Activated CD4-positive, alpha-beta memory T cell treated with anti-CD3 and anti-CD28 coated beads for 36 hours (primary cell): ENCODE results near the gene TEC. TPM values are rescaled to one million over a fixed set of nuclear protein-coding genes. Genes with fewer than 3 reads are reported as not detected.
"Not testable (repeated sequence)": the region's sequence is repeated elsewhere in the genome, so short reads cannot be mapped to it uniquely, and the experiment has no call there.

Experiments
- CTCF ChIA-PET: fragments of 350-600 bp; sonication (Branson Sonifier 250); formaldehyde crosslinking; loops from one replicate; lab custom pipeline; 2021; ENCODE audit warnings: antibody characterized with exemption, inconsistent platforms; lab: Charles Lee
- POLR2A ChIA-PET: fragments of 350-600 bp; sonication (Branson Sonifier 250); formaldehyde crosslinking; loops from one replicate; lab custom pipeline; 2021; ENCODE audit warnings: antibody characterized with exemption; lab: Charles Lee
- DNase-seq: peaks from one replicate; pipeline ENCODE4 v3.0.0-alpha.2; 2020
- H3K27ac Mint-ChIP-seq: one replicate; pipeline ENCODE4 v1.8.0; 2021; ENCODE audit warnings: mixed read lengths
- H3K27me3 Mint-ChIP-seq: one replicate; pipeline ENCODE4 v1.8.0; 2021; ENCODE audit warnings: mixed read lengths
- H3K36me3 Mint-ChIP-seq: one replicate; pipeline ENCODE4 v1.8.0; 2021; ENCODE audit warnings: mixed read lengths
- H3K4me1 Mint-ChIP-seq: one replicate; pipeline ENCODE4 v1.8.0; 2021; ENCODE audit warnings: low read depth, mixed read lengths
- H3K4me3 Mint-ChIP-seq: one replicate; pipeline ENCODE4 v1.8.0; 2021; ENCODE audit warnings: mild to moderate bottlenecking, mixed read lengths
- H3K9me3 Mint-ChIP-seq: one replicate; pipeline ENCODE4 v1.8.0; 2021; ENCODE audit warnings: mixed read lengths
- intact Hi-C: fragments of 100-400 bp; cut with micrococcal nuclease; formaldehyde crosslinking; loops from one replicate; pipeline ENCODE4 v1.15.1; 2023
- total RNA-seq, 2 experiments: library from RNA; stranded (reverse); gene quantifications; one replicate each; pipeline ENCODE4 v1.2.3, GENCODE V29; 2021

The TEC gene
- total RNA-seq, 2 experiments from 2014 or later: 1.8 to 3.0 TPM

DNA sequence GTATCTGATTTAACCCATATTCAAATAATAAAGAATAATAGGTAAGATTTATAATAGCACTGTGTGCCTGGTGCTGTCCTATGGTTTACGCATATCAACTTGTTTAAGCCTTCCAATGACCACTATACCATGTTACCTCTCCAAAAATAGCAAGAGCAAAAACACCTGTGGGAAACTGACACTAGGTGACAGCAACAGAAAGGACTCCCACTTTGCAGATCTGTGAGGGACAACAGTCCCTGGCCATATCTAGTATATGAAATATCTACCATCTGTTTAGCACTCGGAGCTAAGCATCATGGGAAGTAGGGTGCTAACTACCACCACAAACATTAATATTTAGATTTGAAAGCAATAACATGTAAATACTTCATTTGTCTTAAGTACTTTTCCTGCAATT lies 79.9 kb downstream of the TEC start:
- POLR2A ChIA-PET: no interaction called here
- Mint-ChIP-seq H3K9me3 (no peaks in the 10 kb centered on the region), H3K27me3 (no peaks in the 10 kb centered on the region), H3K4me1 (no peaks in the 10 kb centered on the region), H3K4me3 (no peak overlapping the region), H3K27ac (no peak overlapping the region), H3K36me3 (no peaks in the 10 kb centered on the region)
- CTCF ChIA-PET: no interaction called here
- DNase-seq: no peak
- intact Hi-C loops: no loop called here

DNA sequence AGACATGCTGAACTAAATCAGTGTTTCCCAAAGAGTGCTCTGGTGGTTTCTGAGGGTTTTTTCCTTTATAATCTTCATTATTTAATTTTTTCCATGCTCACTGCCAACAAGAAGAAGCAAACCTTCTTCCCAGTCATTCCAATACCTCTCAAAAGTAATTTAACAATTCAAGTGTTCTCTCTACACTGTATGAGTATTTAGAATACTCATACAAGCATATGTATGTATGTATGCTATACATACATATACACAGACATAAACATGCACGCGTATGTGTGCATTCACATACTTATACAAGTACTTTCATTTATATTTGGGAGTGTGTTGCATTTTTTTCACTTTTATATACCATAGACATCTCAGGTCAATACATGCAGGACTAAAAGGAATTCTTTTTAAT lies 81.2 kb downstream of the TEC start:
- POLR2A ChIA-PET: interaction anchor here (0.7 kb wide), 1 partner anchor 14 kb away, joined by 3 read pairs; no protein-coding TSS in a partner anchor
- intact Hi-C loops: no loop called here
- Mint-ChIP-seq H3K4me1 (no peaks in the 10 kb centered on the region), H3K27me3 (no peaks in the 10 kb centered on the region), H3K9me3 (no peaks in the 10 kb centered on the region), H3K27ac (no peak overlapping the region), H3K4me3 (no peak overlapping the region), H3K36me3 (no peaks in the 10 kb centered on the region)
- DNase-seq: no peak
- CTCF ChIA-PET: no interaction called here

DNA sequence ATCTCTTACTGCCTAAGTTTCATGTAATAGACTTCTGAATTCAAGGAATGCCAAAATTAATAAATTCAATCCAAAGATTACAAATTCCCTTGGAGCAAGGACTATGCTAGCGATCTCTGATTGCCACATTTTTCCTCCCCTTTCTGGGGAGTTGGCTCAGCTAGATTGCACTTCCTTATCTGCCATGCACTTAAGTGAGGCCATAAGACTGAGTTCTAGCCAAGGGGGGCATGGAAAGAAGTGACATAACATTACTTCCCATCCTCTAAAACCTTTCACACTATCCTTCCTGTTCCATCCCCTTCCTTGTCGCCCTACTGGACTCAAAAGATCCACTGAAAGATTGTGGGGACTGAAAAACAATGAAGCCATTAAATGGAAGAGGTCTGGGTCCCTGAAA lies 81.8 kb downstream of the TEC start:
- Mint-ChIP-seq H3K27me3 (no peaks in the 10 kb centered on the region), H3K9me3 (no peaks in the 10 kb centered on the region)
- CTCF ChIA-PET: no interaction called here

DNA sequence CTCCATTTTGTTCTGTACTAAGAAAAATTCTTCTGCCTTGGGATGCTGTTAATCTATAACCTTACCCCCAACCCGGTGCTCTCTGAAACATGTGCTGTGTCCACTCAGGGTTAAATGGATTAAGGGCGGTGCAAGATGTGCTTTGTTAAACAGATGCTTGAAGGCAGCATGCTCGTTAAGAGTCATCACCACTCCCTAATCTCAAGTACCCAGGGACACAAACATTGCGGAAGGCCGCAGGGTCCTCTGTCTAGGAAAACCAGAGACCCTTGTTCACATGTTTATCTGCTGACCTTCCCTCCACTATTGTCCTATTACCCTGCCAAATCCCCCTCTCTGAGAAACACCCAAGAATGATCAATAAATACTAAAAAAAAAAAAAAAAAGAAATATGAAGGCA lies 82.6 kb downstream of the TEC start:
- intact Hi-C loops, H3K4me3 Mint-ChIP-seq, CTCF ChIA-PET, H3K36me3 Mint-ChIP-seq, H3K9me3 Mint-ChIP-seq, POLR2A ChIA-PET, DNase-seq, H3K27me3 Mint-ChIP-seq, H3K4me1 Mint-ChIP-seq, H3K27ac Mint-ChIP-seq: not testable (repeated sequence)

More for the DNA sequence above, 81.8 kb downstream of the TEC start:
- no peaks in the 10 kb centered on the region for H3K4me1 Mint-ChIP-seq
- no peak for DNase-seq
- POLR2A ChIA-PET: interaction anchor here (0.7 kb wide), 1 partner anchor 13 kb away, joined by 3 read pairs; no protein-coding TSS in a partner anchor
- H3K36me3 Mint-ChIP-seq: no peaks in the 10 kb centered on the region
- intact Hi-C loops: no loop called here
- H3K4me3 Mint-ChIP-seq: no peak overlapping the region
- H3K27ac Mint-ChIP-seq: no peak overlapping the region

DNA sequence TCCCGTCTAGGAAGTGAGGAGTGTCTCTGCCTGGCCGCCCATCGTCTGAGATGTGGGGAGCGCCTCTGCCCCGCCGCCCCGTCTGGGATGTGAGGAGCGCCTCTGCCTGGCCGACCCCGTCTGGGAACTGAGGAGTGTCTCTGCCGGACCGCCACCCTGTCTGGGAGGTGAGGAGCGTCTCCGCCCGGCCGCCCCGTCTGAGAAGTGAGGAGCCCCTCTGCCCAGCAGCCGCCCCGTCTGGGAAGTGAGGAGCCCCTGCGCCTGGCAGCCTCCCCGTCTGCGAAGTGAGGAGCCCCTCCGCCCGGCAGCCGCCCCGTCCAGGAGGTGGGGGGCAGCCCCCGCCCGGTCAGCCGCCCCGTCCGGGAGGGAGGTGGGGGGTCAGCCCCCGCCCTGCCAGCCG lies 83.2 kb downstream of the TEC start:
- H3K4me1 Mint-ChIP-seq, H3K27me3 Mint-ChIP-seq, H3K9me3 Mint-ChIP-seq, POLR2A ChIA-PET, CTCF ChIA-PET, H3K4me3 Mint-ChIP-seq, H3K36me3 Mint-ChIP-seq, H3K27ac Mint-ChIP-seq, DNase-seq, intact Hi-C loops: not testable (repeated sequence)

DNA sequence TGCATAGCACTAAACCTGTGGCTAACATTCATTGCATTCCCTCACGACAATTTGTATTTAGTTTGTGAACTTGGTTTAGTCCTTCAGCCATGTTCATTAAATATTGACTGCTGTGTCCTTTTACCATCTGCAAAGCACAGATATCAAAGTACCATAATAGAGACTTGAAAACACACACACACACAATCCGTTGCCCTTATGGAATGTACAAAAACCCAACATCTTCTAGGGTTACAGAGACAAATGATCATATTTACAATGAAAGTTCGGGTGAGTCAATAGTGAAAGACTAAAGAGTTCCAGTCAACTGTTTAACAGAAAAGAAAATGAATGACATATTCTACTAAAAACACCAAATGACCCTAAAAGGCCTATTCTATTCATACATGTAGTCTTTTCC lies 84.8 kb downstream of the TEC start:
- Mint-ChIP-seq H3K4me3 (no peak overlapping the region), H3K27ac (no peak overlapping the region), H3K4me1 (no peaks in the 10 kb centered on the region), H3K27me3 (no peaks in the 10 kb centered on the region), H3K9me3 (no peaks in the 10 kb centered on the region), H3K36me3 (no peaks in the 10 kb centered on the region)
- DNase-seq: no peak
- ChIA-PET POLR2A (no interaction called here), CTCF (no interaction called here)
- intact Hi-C loops: no loop called here

DNA sequence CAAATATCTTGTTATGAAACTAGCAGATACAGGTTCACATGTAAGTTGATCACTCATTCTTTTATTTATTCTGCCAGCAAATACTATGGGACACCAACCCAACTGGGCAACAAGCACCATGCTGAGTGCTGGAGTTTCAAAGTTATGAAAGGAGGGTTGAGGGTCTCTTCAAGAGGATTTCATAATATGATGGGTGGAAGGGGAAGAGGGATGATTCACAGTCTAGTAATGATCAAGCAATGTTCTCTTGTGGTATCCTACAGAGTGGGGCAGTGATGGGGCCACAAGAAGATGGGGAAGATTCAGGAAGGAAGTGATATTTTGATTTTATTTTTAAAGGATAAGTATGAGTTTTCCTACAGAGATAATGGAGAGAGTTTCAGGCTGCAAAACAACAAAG lies 89.4 kb downstream of the TEC start:
- H3K4me1 Mint-ChIP-seq: peaks cover 3% of the 10 kb centered on the region
- H3K27ac Mint-ChIP-seq: no peak overlapping the region
- CTCF ChIA-PET: no interaction called here
- POLR2A ChIA-PET: no interaction called here
- no peaks in the 10 kb centered on the region for H3K36me3 Mint-ChIP-seq
- intact Hi-C loops: no loop called here
- peaks cover 11% of the 10 kb centered on the region for H3K9me3 Mint-ChIP-seq
- no peak overlapping the region for H3K4me3 Mint-ChIP-seq
- no peak for DNase-seq
- no peaks in the 10 kb centered on the region for H3K27me3 Mint-ChIP-seq

DNA sequence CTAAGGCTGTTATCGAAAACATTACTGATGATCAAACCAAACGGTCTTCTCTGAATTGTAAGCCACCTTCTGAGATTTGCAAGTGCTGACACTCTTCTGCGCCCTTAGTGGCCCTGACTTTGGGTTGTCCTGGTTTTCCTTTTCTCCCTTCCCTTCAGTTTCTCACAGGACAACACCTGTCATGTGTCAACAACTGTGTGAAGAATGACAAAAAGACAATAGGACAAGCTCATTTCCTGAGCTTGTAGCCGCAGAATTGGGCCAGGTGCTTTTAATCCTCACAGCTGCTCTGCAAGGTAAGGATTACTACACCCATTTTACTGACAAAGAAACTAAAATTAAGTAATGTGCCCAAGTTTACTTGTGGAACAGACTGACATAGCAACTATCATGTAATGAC lies 90.7 kb downstream of the TEC start:
- intact Hi-C loops: no loop called here
- Mint-ChIP-seq H3K36me3 (no peaks in the 10 kb centered on the region), H3K27ac (no peak overlapping the region), H3K4me3 (no peak overlapping the region), H3K9me3 (peaks cover 11% of the 10 kb centered on the region), H3K4me1 (peaks cover 5% of the 10 kb centered on the region), H3K27me3 (no peaks in the 10 kb centered on the region)
- DNase-seq: no peak
- ChIA-PET CTCF (no interaction called here), POLR2A (no interaction called here)

DNA sequence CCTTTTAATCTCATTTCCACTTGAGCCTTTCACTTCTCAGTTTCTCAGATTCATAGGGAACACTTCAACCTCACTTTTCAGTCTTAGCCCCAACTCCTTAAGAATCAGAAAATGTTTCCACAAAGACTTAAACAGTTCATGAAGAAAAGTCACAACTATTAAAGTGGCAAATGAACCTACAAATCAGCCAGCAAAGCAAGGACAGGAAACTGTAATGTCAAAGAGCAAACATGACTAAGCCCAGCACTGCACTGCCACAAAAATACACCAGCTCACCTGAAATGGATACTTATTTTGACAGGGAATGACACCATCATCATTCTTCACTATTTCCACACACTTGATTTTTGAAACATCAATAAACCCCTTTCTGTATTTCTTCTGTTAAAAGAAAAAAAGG lies 93.8 kb downstream of the TEC start:
- no peak overlapping the region for H3K27ac Mint-ChIP-seq
- ChIA-PET CTCF (interaction anchor here (1.1 kb wide), 1 partner anchor 172 kb away, joined by 3 read pairs; no protein-coding TSS in a partner anchor), POLR2A (no interaction called here)
- H3K36me3 Mint-ChIP-seq: no peaks in the 10 kb centered on the region
- intact Hi-C loops: no loop called here
- H3K9me3 Mint-ChIP-seq: peaks cover 11% of the 10 kb centered on the region
- H3K4me3 Mint-ChIP-seq: no peak overlapping the region
- H3K4me1 Mint-ChIP-seq: peaks cover 14% of the 10 kb centered on the region
- no peak for DNase-seq
- H3K27me3 Mint-ChIP-seq: no peaks in the 10 kb centered on the region

DNA sequence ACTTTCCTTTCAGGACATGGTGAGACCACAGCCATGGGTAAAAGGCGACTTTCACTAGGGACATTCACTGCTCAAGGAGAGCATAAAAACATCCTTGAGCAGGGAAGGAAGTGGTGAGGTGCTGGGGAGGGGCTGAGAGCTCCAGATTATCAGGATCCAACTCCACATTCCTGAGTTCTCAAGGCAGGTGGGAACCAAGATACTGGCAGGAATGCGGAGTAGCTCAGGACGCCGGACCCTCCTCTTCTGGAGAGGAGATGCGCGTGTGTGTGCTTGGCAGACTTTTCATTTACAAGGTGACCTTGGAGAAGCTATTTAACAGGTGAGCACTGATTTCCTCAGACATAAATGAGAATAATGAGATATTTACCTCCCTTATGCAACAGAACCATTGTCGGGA lies 94.3 kb downstream of the TEC start:
- CTCF ChIA-PET: interaction anchor here (1.1 to 1.3 kb wide), 2 partner anchors 9 to 172 kb away, joined by 3 read pairs; no protein-coding TSS in a partner anchor
- Mint-ChIP-seq H3K4me3 (no peak overlapping the region), H3K27ac (no peak overlapping the region), H3K36me3 (no peaks in the 10 kb centered on the region), H3K27me3 (no peaks in the 10 kb centered on the region), H3K9me3 (peaks cover 11% of the 10 kb centered on the region), H3K4me1 (peaks cover 14% of the 10 kb centered on the region)
- no peak for DNase-seq
- intact Hi-C loops: no loop called here
- POLR2A ChIA-PET: interaction anchor here (0.9 kb wide), 1 partner anchor 13 kb away, joined by 3 read pairs; no protein-coding TSS in a partner anchor

DNA sequence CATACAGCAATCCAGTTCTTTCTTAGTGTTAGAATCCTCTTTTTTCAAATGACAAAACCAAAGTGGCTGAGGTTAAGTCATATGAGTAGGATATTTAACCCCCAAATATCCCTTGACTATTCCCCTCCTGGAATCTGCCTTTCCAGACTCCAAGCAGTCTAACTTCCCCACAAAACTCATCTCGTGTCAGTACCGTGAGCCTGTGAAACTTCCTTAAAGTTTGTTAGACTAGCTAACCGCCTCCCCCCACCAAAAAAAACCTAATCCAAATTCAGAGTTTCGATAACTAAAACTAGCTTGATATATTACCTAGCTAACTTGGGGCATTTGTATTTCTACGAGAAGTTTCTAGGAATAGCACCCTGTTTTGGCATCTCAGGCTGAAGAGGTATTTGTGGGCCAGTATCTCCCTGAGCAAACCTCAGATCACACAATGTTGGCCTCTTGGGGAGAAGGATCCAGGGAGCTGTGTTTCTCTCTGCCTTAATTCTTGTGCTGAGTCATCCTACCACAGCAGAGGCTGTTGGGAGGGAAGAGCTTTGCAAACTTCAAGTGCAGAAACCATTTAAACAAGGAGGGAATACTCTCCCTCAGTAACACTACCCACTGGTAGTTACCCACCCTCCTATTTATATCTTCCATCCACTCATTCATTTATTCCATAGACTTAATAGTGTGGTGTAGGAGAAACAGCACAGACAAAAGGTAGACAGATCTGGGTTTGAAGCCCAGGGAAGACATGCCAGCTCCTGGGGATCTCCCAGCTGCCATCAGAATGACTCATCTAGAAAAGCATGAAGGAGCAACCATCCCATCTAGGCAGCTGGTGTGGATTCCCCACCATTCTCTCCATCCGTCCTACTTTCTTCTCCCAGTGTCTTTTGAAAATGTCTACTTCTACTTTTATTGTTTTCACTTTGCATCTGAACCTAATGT lies 96.3 kb downstream of the TEC start:
- peaks cover 15% of the 10 kb centered on the region for H3K4me1 Mint-ChIP-seq
- peak; percentile 15 for DNase-seq
- H3K9me3 Mint-ChIP-seq: peaks cover 11% of the 10 kb centered on the region
- no peak overlapping the region for H3K27ac Mint-ChIP-seq
- H3K27me3 Mint-ChIP-seq: no peaks in the 10 kb centered on the region
- H3K4me3 Mint-ChIP-seq: no peak overlapping the region
- ChIA-PET CTCF (no interaction called here), POLR2A (no interaction called here)
- H3K36me3 Mint-ChIP-seq: no peaks in the 10 kb centered on the region
- intact Hi-C loops: no loop called here

DNA sequence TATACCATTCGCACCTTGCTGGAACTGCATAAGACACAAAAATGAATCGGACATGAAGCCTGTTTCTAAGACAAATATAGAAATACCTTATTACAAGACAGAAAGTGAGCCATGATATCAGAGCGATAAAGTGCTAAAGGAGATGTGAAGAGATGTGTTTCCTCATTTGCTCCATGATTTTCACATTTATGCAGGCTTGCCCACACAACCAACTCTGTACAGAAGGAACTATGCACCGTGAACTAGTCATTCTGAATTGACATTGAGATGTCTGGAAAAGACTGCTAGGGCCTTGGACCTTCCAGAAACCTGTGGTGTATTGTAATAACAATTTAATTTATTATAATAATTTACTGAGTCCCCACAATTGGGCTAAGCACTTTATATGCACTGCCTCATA lies 97.0 kb downstream of the TEC start:
- POLR2A ChIA-PET: no interaction called here
- Mint-ChIP-seq H3K4me3 (no peak overlapping the region), H3K9me3 (peaks cover 4% of the 10 kb centered on the region), H3K27ac (no peak overlapping the region), H3K27me3 (no peaks in the 10 kb centered on the region), H3K4me1 (peaks cover 22% of the 10 kb centered on the region), H3K36me3 (peaks cover 2% of the 10 kb centered on the region)
- CTCF ChIA-PET: no interaction called here
- no peak for DNase-seq
- intact Hi-C loops: no loop called here

DNA sequence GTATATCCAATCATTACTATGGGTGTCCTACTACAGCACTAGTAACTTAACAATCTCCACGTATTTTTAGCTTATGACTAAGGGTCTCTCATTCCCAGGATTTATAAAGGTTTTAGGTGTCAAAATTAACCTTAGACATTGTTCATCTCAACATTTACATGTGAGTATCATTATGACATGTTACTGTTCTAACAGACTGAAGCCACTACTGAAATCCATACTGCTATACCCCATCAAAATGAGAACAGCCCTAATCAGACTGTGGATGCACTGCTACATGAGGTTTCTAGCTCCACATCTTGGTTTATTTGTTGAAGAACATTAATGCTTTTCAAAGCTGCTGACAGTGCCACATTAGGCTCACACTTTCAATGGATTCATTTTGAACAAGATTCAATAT lies 100.0 kb downstream of the TEC start:
- POLR2A ChIA-PET: no interaction called here
- DNase-seq: no peak
- CTCF ChIA-PET: no interaction called here
- Mint-ChIP-seq H3K4me1 (peaks cover 22% of the 10 kb centered on the region), H3K4me3 (no peak overlapping the region), H3K36me3 (peaks cover 3% of the 10 kb centered on the region), H3K27ac (no peak overlapping the region), H3K27me3 (no peaks in the 10 kb centered on the region), H3K9me3 (no peaks in the 10 kb centered on the region)
- intact Hi-C loops: loop anchor here (5.0 kb wide), 1 partner anchor 98 kb away; the partner anchor contains the start of gene TEC
